Testis (tissue), 2 donors: Measurements from ENCODE around the gene ATP5MC2.

Source experiments
- POLR2A ChIP-seq: fragments of 450-650 bp; IDR thresholded peaks from one replicate; pipeline ENCODE4 v1.6.1; 2017; ENCODE audit warnings: antibody characterized with exemption, mild to moderate bottlenecking, moderate library complexity
- TF ChIP-seq, protein P1 (sequence below), 3 experiments: fragments of 450-650 bp in 2 of 3; fragments of 200-600 bp in 1 of 3; sonication (generic) in 1 of 3; IDR thresholded peaks; one replicate each; pipeline ENCODE4 v1.5.1; 2016 to 2019; ENCODE audit warnings: antibody characterized with exemption in 3 of 3, mild to moderate bottlenecking in 2 of 3, moderate library complexity in 1 of 3

- TF ChIP-seq, protein P1, sequence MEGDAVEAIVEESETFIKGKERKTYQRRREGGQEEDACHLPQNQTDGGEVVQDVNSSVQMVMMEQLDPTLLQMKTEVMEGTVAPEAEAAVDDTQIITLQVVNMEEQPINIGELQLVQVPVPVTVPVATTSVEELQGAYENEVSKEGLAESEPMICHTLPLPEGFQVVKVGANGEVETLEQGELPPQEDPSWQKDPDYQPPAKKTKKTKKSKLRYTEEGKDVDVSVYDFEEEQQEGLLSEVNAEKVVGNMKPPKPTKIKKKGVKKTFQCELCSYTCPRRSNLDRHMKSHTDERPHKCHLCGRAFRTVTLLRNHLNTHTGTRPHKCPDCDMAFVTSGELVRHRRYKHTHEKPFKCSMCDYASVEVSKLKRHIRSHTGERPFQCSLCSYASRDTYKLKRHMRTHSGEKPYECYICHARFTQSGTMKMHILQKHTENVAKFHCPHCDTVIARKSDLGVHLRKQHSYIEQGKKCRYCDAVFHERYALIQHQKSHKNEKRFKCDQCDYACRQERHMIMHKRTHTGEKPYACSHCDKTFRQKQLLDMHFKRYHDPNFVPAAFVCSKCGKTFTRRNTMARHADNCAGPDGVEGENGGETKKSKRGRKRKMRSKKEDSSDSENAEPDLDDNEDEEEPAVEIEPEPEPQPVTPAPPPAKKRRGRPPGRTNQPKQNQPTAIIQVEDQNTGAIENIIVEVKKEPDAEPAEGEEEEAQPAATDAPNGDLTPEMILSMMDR (IDR thresholded peaks at IDR 0.05), result no peak
- no peak for TF ChIP-seq POLR2A
These were observed 57.6 kb downstream of the ATP5MC2 start for GRCh38 chr12:53618275-53618674.
